MM.1S (cell line): ENCODE measurements around the gene PSPC1.

Experiments
- DNase-seq: peaks from one replicate; pipeline ENCODE4 v3.0.0-alpha.2; 2015
- H2AFZ ChIP-seq: fragments of 300-600 bp; sonication (generic); 2 replicates; pipeline ENCODE4 v1.6.0; 2016; ENCODE audit warnings: antibody characterized with exemption, low read length
- H3F3A ChIP-seq: fragments of 300-600 bp; sonication (generic); 2 replicates; pipeline ENCODE4 v1.6.1; 2016; ENCODE audit warnings: mild to moderate bottlenecking, antibody characterized with exemption, low read length, moderate library complexity, mixed read lengths; ENCODE audit not compliant: insufficient read depth
- H3K27ac ChIP-seq: fragments of 300-600 bp; sonication (generic); 2 replicates; pipeline ENCODE4 v1.5.1; 2016; ENCODE audit warnings: mild to moderate bottlenecking, low read length
- H3K27me3 ChIP-seq: fragments of 300-600 bp; sonication (generic); replicated peaks from 2 replicates; pipeline ENCODE4 v1.6.0; 2016; ENCODE audit warnings: low read length; ENCODE audit not compliant: insufficient read depth
- H3K36me3 ChIP-seq: fragments of 300-600 bp; sonication (generic); replicated peaks from 2 replicates; pipeline ENCODE4 v1.6.1; 2016; ENCODE audit warnings: mild to moderate bottlenecking, low read length, mixed read lengths; ENCODE audit not compliant: insufficient read depth
- H3K4me1 ChIP-seq: fragments of 300-600 bp; sonication (generic); 2 replicates; pipeline ENCODE4 v1.6.1; 2016; ENCODE audit warnings: low read length, mixed read lengths
- H3K4me2 ChIP-seq: fragments of 300-600 bp; sonication (generic); 2 replicates; pipeline ENCODE4 v1.6.0; 2016; ENCODE audit warnings: low read depth, low read length
- H3K4me3 ChIP-seq: fragments of 300-600 bp; sonication (generic); 2 replicates; pipeline ENCODE4 v1.5.1; 2016; ENCODE audit warnings: low read length, mixed read lengths
- H3K79me2 ChIP-seq: fragments of 300-600 bp; sonication (generic); 2 replicates; pipeline ENCODE4 v1.6.1; 2016; ENCODE audit warnings: mixed run types, low read length, mixed read lengths
- H3K9ac ChIP-seq: fragments of 300-600 bp; sonication (generic); 2 replicates; pipeline ENCODE4 v1.6.1; 2016; ENCODE audit warnings: low read length, mixed read lengths
- H3K9me2 ChIP-seq: fragments of 300-600 bp; sonication (generic); replicated peaks from 2 replicates; pipeline ENCODE4 v1.6.1; 2016; ENCODE audit warnings: mild to moderate bottlenecking, low read length, mixed read lengths; ENCODE audit not compliant: insufficient read depth
- H3K9me3 ChIP-seq: fragments of 300-600 bp; sonication (generic); replicated peaks from 2 replicates; pipeline ENCODE4 v1.6.1; 2016; ENCODE audit warnings: mild to moderate bottlenecking, low read length, mixed read lengths; ENCODE audit not compliant: insufficient read depth
- H4K20me1 ChIP-seq: fragments of 300-600 bp; sonication (generic); 2 replicates; pipeline ENCODE4 v1.6.1; 2016; ENCODE audit warnings: mild to moderate bottlenecking, low read length, moderate library complexity, mixed read lengths; ENCODE audit not compliant: insufficient read depth
- EZH2 ChIP-seq: fragments of 300-600 bp; sonication (generic); optimal IDR thresholded peaks from 2 replicates; pipeline ENCODE3; 2017; ENCODE audit warnings: low read depth, mild to moderate bottlenecking, antibody characterized with exemption, low read length, mixed read lengths
- EZH2phosphoT487 ChIP-seq: fragments of 300-600 bp; sonication (generic); IDR thresholded peaks from 2 replicates; pipeline ENCODE4 v1.6.1; 2018; ENCODE audit warnings: antibody characterized with exemption, low read length
- TF ChIP-seq, protein P1 (sequence below): fragments of 300-600 bp; sonication (generic); IDR thresholded peaks from 2 replicates; pipeline ENCODE4 v1.5.1; 2016; ENCODE audit warnings: antibody characterized with exemption, low read length, mixed read lengths

PSPC1 gene

DNA sequence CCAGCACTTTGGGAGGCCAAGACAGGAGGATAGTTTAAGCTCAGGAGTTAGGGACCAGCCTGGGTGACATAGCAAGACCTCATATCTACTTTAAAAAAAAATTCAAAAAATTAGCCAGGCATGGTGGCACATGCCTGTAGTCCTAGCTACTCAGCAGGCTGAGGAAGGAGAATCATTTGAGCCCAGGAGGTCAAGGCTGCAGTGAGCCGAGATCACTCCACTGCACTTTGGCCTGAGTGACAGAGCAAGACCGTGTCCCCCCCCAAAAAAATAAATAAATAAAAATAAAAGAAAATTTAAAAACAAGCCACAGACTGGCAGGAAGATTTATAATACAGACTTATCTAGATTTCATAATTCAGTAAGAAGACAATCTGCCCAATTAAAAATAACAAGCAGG, 14.8 kb downstream of the PSPC1 start:
- Histone ChIP-seq H3K9me2 (no peaks in the 10 kb centered on the region), H3K36me3 (no peaks in the 10 kb centered on the region), H3K9me3 (no peaks in the 10 kb centered on the region), H3F3A (no peaks in the 10 kb centered on the region), H3K4me3 (no peak overlapping the region), H3K27ac (no peak overlapping the region), H3K79me2 (peaks cover 90% of the 10 kb centered on the region), H3K4me2 (no peak overlapping the region), H2AFZ (no peak overlapping the region), H3K9ac (no peak overlapping the region), H4K20me1 (no peaks in the 10 kb centered on the region), H3K4me1 (no peaks in the 10 kb centered on the region), H3K27me3 (no peaks in the 10 kb centered on the region)
- no peak for TF ChIP-seq EZH2phosphoT487
- TF ChIP-seq EZH2: no peak
- TF ChIP-seq, protein P1, sequence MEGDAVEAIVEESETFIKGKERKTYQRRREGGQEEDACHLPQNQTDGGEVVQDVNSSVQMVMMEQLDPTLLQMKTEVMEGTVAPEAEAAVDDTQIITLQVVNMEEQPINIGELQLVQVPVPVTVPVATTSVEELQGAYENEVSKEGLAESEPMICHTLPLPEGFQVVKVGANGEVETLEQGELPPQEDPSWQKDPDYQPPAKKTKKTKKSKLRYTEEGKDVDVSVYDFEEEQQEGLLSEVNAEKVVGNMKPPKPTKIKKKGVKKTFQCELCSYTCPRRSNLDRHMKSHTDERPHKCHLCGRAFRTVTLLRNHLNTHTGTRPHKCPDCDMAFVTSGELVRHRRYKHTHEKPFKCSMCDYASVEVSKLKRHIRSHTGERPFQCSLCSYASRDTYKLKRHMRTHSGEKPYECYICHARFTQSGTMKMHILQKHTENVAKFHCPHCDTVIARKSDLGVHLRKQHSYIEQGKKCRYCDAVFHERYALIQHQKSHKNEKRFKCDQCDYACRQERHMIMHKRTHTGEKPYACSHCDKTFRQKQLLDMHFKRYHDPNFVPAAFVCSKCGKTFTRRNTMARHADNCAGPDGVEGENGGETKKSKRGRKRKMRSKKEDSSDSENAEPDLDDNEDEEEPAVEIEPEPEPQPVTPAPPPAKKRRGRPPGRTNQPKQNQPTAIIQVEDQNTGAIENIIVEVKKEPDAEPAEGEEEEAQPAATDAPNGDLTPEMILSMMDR: no peak
- no peak for DNase-seq

DNA sequence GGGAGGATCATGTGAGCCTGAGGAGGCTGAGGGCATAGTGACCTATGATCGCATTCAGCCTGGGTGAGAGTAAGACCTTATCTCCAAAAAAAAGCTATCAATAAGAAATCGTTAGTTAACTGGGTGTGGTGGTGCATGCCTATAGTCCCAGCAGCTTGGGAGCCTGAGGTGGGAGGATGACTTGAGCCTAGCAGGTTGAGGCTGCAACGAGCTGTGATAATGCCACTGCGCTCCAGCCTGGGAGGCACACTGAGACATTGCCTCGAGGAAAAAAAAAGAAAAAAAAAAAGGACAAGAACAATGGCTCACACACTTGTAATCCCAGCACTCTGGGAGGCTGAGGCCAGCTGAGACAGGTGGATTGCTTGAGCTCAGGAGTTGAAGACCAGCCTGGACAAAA, 16.2 kb downstream of the PSPC1 start:
- H3K36me3 ChIP-seq: no peaks in the 10 kb centered on the region
- no peak overlapping the region for H3K27ac ChIP-seq
- H3K4me2 ChIP-seq: no peak overlapping the region
- no peaks in the 10 kb centered on the region for H3K27me3 ChIP-seq
- H3K4me3 ChIP-seq: no peak overlapping the region
- H2AFZ ChIP-seq: no peak overlapping the region
- H3K9ac ChIP-seq: no peak overlapping the region
- H3F3A ChIP-seq: no peaks in the 10 kb centered on the region
- TF ChIP-seq, protein P1: no peak
- TF ChIP-seq EZH2phosphoT487: no peak
- no peak for TF ChIP-seq EZH2
- DNase-seq: no peak
- H3K79me2 ChIP-seq: peaks cover 91% of the 10 kb centered on the region
- no peaks in the 10 kb centered on the region for H4K20me1 ChIP-seq
- no peaks in the 10 kb centered on the region for H3K4me1 ChIP-seq
- H3K9me3 ChIP-seq: no peaks in the 10 kb centered on the region
- H3K9me2 ChIP-seq: no peaks in the 10 kb centered on the region

DNA sequence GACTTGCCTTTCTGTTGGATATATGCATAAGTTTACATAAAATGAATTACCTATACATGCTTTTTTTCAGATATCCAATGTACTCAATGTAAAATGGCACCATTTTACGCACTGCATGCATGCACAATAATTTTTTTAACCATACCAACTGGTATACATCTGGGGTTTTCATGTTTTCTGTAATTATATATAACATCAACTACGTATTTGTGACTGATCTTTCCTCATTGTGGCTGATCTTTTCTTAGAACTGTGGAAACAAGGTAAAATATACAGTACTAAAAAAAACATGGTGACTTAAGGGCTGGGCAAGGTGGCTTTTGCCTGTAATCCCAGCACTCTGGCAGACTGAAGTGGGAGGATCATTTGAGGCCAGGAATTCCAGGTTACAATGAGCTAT, 18.5 kb downstream of the PSPC1 start:
- Histone ChIP-seq H3K27me3 (no peaks in the 10 kb centered on the region), H4K20me1 (no peaks in the 10 kb centered on the region; the same call in 1 of the 2 replicates), H3K36me3 (no peaks in the 10 kb centered on the region), H3K4me3 (no peak overlapping the region), H2AFZ (no peak overlapping the region), H3K9me2 (no peaks in the 10 kb centered on the region), H3K4me1 (no peaks in the 10 kb centered on the region), H3K79me2 (peaks cover 94% of the 10 kb centered on the region), H3K4me2 (no peak overlapping the region), H3F3A (no peaks in the 10 kb centered on the region), H3K27ac (no peak overlapping the region), H3K9me3 (no peaks in the 10 kb centered on the region), H3K9ac (no peak overlapping the region)
- DNase-seq: no peak
- TF ChIP-seq EZH2phosphoT487: no peak
- TF ChIP-seq, protein P1: no peak
- TF ChIP-seq EZH2: no peak
